CD4-positive, alpha-beta T cell (primary cell): ENCODE results near the gene CNOT2. TPM values are rescaled to one million over a fixed set of nuclear protein-coding genes. Genes with fewer than 3 reads are reported as not detected.
"Not testable (repeated sequence)": the region's sequence is repeated elsewhere in the genome, so short reads cannot be mapped to it uniquely, and the experiment has no call there.

Experiments
- ATAC-seq: fragments of 200-7000 bp; cut with Tn5 transposase; one replicate; pipeline ENCODE4 v1.10.0; 2022; ENCODE audit warnings: mild to moderate bottlenecking; ENCODE audit not compliant: poor library complexity
- CTCF ChIA-PET: fragments of 350-600 bp; sonication (Branson Sonifier 250); formaldehyde crosslinking; loops from one replicate; lab custom pipeline; 2021; ENCODE audit warnings: antibody characterized with exemption, inconsistent platforms; lab: Charles Lee
- POLR2A ChIA-PET: fragments of 350-600 bp; sonication (Branson Sonifier 250); formaldehyde crosslinking; loops from one replicate; lab custom pipeline; 2021; ENCODE audit warnings: antibody characterized with exemption, inconsistent platforms; lab: Charles Lee
- DNase-seq, 14 experiments: peaks; one replicate each; pipeline ENCODE4 v3.0.0-alpha.2; 2013 to 2020; ENCODE audit warnings: mixed read lengths in 2 of 14
- H3K27ac ChIP-seq, 2 donors: one replicate each; pipeline versions ENCODE4 v1.5.1 to v1.7.0; 2013; ENCODE audit warnings: low read length in 2 of 2, low read depth in 1 of 2, mild to moderate bottlenecking in 1 of 2
- H3K27me3 ChIP-seq, 2 experiments: 1 replicate in 1 of 2; 2 replicates in 1 of 2; pipeline versions ENCODE4 v1.6.1 to v1.7.0; 2013; ENCODE audit warnings: low read length in 2 of 2, control low read depth in 1 of 2, mild to moderate bottlenecking in 1 of 2, moderate library complexity in 1 of 2; ENCODE audit not compliant: insufficient read depth in 2 of 2, control insufficient read depth in 1 of 2
- H3K36me3 ChIP-seq: one replicate; pipeline ENCODE4 v1.6.1; 2013; ENCODE audit warnings: low read length, control low read depth; ENCODE audit not compliant: insufficient read depth
- H3K4me1 ChIP-seq: one replicate; pipeline ENCODE4 v1.6.1; 2013; ENCODE audit warnings: low read length, control low read depth; ENCODE audit not compliant: insufficient read depth
- H3K4me3 ChIP-seq: one replicate; pipeline ENCODE4 v1.5.1; 2013; ENCODE audit warnings: mild to moderate bottlenecking, low read length, moderate library complexity
- H3K9me3 ChIP-seq, 2 experiments: 1 replicate in 1 of 2; 2 replicates in 1 of 2; pipeline versions ENCODE4 v1.6.1 to v1.7.0; 2013; ENCODE audit warnings: low read length in 2 of 2, mild to moderate bottlenecking in 2 of 2, control low read depth in 1 of 2, moderate library complexity in 1 of 2; ENCODE audit not compliant: control insufficient read depth in 1 of 2, insufficient read depth in 1 of 2
- H3K27ac Mint-ChIP-seq: one replicate; pipeline ENCODE4 v1.8.0; 2020; ENCODE audit warnings: mixed read lengths
- H3K27me3 Mint-ChIP-seq: one replicate; pipeline ENCODE4 v1.8.0; 2021; ENCODE audit warnings: mixed read lengths
- H3K36me3 Mint-ChIP-seq: one replicate; pipeline ENCODE4 v1.8.0; 2021; ENCODE audit warnings: low read depth, mixed read lengths
- H3K4me1 Mint-ChIP-seq: one replicate; pipeline ENCODE4 v1.8.0; 2021; ENCODE audit warnings: low read depth, mixed read lengths
- H3K4me3 Mint-ChIP-seq: one replicate; pipeline ENCODE4 v1.8.0; 2020; ENCODE audit warnings: mild to moderate bottlenecking, mixed read lengths
- H3K9me3 Mint-ChIP-seq: one replicate; pipeline ENCODE4 v1.8.0; 2020; ENCODE audit warnings: mixed read lengths
- CTCF ChIP-seq: fragments of 200-600 bp; IDR thresholded peaks from one replicate; pipeline ENCODE4 v1.8.0; 2022; ENCODE audit warnings: antibody characterized with exemption, mild to moderate bottlenecking
- intact Hi-C, 2 experiments: fragments of 100-400 bp; cut with DNase I in 1 of 2; cut with micrococcal nuclease in 1 of 2; formaldehyde crosslinking; loops; one replicate each; pipeline versions ENCODE4 v1.15.1 to v1.9.0; 2023 to 2025; cut with DNase I, micrococcal nuclease
- total RNA-seq, 174 experiments: library from RNA in 2 of 174; stranded (reverse) in 2 of 174; gene quantifications; one replicate each; pipeline ENCODE4 v1.2.3 and lab custom pipeline; 2021 to 2026

CNOT2 gene
- total RNA-seq, 2 experiments from 2014 or later = 107 to 121 TPM

GRCh38 chr12:70389678-70390077, 146.4 kb downstream of the CNOT2 start:
- no peaks in the 10 kb centered on the region for H3K36me3 Mint-ChIP-seq
- no peak overlapping the region for H3K4me3 Mint-ChIP-seq
- H3K27me3 ChIP-seq = no peaks in the 10 kb centered on the region
- peaks cover 0 to 3% of the 10 kb centered on the region in 2 experiments for H3K9me3 ChIP-seq
- no peaks in the 10 kb centered on the region for H3K27me3 Mint-ChIP-seq
- no peaks in the 10 kb centered on the region for H3K9me3 Mint-ChIP-seq
- H3K4me1 Mint-ChIP-seq = no peaks in the 10 kb centered on the region
- DNase-seq (no peak), ATAC-seq (no peak)
- intact Hi-C loops = no loop called here
- POLR2A ChIA-PET = no interaction called here
- no peaks in the 10 kb centered on the region for H3K4me1 ChIP-seq
- no peak overlapping the region for H3K27ac Mint-ChIP-seq
- H3K36me3 ChIP-seq = no peaks in the 10 kb centered on the region
- no peak for TF ChIP-seq CTCF
- CTCF ChIA-PET = no interaction called here
- no peak overlapping the region for H3K27ac ChIP-seq
- H3K4me3 ChIP-seq = no peak overlapping the region

DNA sequence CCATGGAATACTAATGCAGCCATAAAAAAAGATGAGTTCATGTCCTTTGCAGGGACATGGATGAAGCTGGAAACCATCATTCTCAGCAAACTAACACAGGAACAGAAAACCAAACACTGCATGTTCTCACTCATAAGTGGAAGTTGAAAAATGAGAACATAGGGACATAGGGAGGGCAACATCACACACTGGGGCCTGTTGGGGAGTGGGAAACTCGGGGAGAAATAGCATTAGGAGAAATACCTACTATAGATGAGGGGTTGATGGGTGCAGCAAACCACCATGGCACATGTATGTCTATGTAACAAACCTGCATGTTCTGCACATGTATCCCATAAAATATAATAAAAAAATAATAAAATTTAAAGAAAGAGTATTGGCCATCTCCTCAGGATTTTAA, 149.4 kb downstream of the CNOT2 start:
- H3K4me1 Mint-ChIP-seq, intact Hi-C loops, H3K4me3 ChIP-seq, H3K4me3 Mint-ChIP-seq, CTCF ChIA-PET, H3K27me3 ChIP-seq, H3K36me3 ChIP-seq, H3K9me3 Mint-ChIP-seq, DNase-seq, POLR2A ChIA-PET, H3K36me3 Mint-ChIP-seq, H3K27me3 Mint-ChIP-seq, H3K27ac Mint-ChIP-seq, H3K27ac ChIP-seq, ATAC-seq, H3K9me3 ChIP-seq, H3K4me1 ChIP-seq: not testable (repeated sequence)

- H3K4me1 ChIP-seq = no peaks in the 10 kb centered on the region
- no peaks in the 10 kb centered on the region for H3K9me3 Mint-ChIP-seq
- POLR2A ChIA-PET = no interaction called here
- ATAC-seq (no peak), DNase-seq (no peak)
- no peaks in the 10 kb centered on the region for H3K4me1 Mint-ChIP-seq
- H3K27me3 ChIP-seq = no peaks in the 10 kb centered on the region
- H3K27me3 Mint-ChIP-seq = no peaks in the 10 kb centered on the region
- H3K4me3 Mint-ChIP-seq = no peak overlapping the region
- H3K27ac Mint-ChIP-seq = no peak overlapping the region
- TF ChIP-seq CTCF = no peak
- no peak overlapping the region for H3K4me3 ChIP-seq
- H3K9me3 ChIP-seq = peaks cover 0 to 3% of the 10 kb centered on the region in 2 experiments
- H3K36me3 Mint-ChIP-seq = no peaks in the 10 kb centered on the region
- H3K36me3 ChIP-seq = no peaks in the 10 kb centered on the region
- CTCF ChIA-PET = interaction anchor here (0.8 kb wide), 1 partner anchor 9 kb away, joined by 4 read pairs; no protein-coding TSS in a partner anchor
- H3K27ac ChIP-seq = no peak overlapping the region
- intact Hi-C loops = no loop called here
These were observed 150.7 kb downstream of the CNOT2 start for GRCh38 chr12:70393787-70394499.

DNA sequence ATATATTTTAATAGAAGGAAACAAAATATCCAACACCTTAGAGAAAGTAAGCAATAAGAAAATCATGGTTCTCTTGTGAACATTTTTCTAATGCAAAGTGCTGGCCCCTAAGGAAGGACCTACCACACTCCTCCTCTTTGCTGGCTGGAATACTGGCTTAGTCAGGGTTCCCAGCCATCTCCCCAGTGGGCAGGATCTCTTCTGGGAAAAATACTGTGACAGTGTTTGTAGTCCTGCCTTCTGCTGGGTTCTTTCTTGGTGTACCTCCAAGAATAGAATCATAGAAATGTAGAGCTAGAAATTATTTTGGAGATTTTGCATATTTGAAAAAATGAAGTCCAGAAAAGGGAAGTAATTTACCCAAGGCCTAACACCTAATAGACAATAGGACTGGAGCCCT, 154.8 kb downstream of the CNOT2 start:
- H3K4me1 Mint-ChIP-seq = no peaks in the 10 kb centered on the region
- no peak overlapping the region for H3K4me3 Mint-ChIP-seq
- no peaks in the 10 kb centered on the region for H3K9me3 Mint-ChIP-seq
- no peaks in the 10 kb centered on the region for H3K27me3 Mint-ChIP-seq
- Histone ChIP-seq H3K36me3 (no peaks in the 10 kb centered on the region), H3K27me3 (no peaks in the 10 kb centered on the region), H3K27ac (no peak overlapping the region), H3K4me3 (no peak overlapping the region), H3K9me3 (no peaks in the 10 kb centered on the region), H3K4me1 (no peaks in the 10 kb centered on the region)
- POLR2A ChIA-PET = no interaction called here
- no peak for TF ChIP-seq CTCF
- H3K27ac Mint-ChIP-seq = no peak overlapping the region
- no peak for ATAC-seq
- H3K36me3 Mint-ChIP-seq = peaks cover 16% of the 10 kb centered on the region
- intact Hi-C loops = no loop called here
- no peak for DNase-seq
- CTCF ChIA-PET = no interaction called here
